ENCODE data around the gene PLCB1.

Gene PLCB1

GRCh38 chr20:8914421-8914820, 782.4 kb downstream of the PLCB1 start:
- H3K4me3 ChIP-seq (replicated peaks; ENCODE audit: low read depth, low read length): no peak overlapping the region
- TF ChIP-seq CTCF (IDR thresholded peaks at IDR 0.05; ENCODE audit: insufficient read depth, low read length, poor library complexity, severe bottlenecking): no peak
- no peaks in the 10 kb centered on the region for H3K27me3 ChIP-seq (replicated peaks; ENCODE audit: control insufficient read depth, insufficient read depth, low read length)
- no peak for DNase-seq (ENCODE audit: extremely low read depth, insufficient read length)
- no peaks in the 10 kb centered on the region for H3K36me3 ChIP-seq (ENCODE audit: control insufficient read depth, insufficient read depth, low read length)

- no peak for TF ChIP-seq CTCF (IDR thresholded peaks at IDR 0.05; ENCODE audit: insufficient read depth, low read length, poor library complexity, severe bottlenecking)
These were observed 785.0 kb downstream of the PLCB1 start for GRCh38 chr20:8917084-8917483.

DNA sequence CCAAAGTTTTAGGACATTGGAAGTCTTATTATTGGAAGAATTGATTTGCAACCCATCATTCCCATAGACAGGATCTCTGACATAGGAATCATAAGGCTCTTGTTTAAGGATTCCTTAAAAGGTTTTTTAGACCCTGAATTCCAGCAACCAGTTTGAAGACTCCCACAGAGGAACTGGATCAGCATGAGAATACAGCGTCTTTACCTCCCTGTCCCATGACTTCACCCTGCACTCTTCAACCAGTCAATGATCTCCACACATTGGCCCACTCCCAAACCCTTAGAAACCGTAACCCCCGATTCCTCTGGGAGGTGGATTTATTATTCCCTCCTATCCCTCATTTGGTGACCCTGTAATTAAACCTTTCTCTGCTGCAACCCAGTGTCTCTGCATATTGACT, 786.1 kb downstream of the PLCB1 start:
- H3K27me3 ChIP-seq (replicated peaks; ENCODE audit: control insufficient read depth, insufficient read depth, low read length): no peaks in the 10 kb centered on the region
- no peak for TF ChIP-seq CTCF (IDR thresholded peaks at IDR 0.05; ENCODE audit: insufficient read depth, low read length, poor library complexity, severe bottlenecking)

More at GRCh38 chr20:8917084-8917483, 785.0 kb downstream of the PLCB1 start:
- no peaks in the 10 kb centered on the region for H3K36me3 ChIP-seq (ENCODE audit: control insufficient read depth, insufficient read depth, low read length)
- H3K27me3 ChIP-seq (replicated peaks; ENCODE audit: control insufficient read depth, insufficient read depth, low read length): no peaks in the 10 kb centered on the region
- H3K4me3 ChIP-seq (replicated peaks; ENCODE audit: low read depth, low read length): no peak overlapping the region
- DNase-seq (ENCODE audit: extremely low read depth, insufficient read length): no peak

GRCh38 chr20:8924539-8924938, 792.5 kb downstream of the PLCB1 start:
- H3K27me3 ChIP-seq (replicated peaks; ENCODE audit: control insufficient read depth, insufficient read depth, low read length): no peaks in the 10 kb centered on the region
- no peak for DNase-seq (ENCODE audit: extremely low read depth, insufficient read length)
- no peak overlapping the region for H3K4me3 ChIP-seq (replicated peaks; ENCODE audit: low read depth, low read length)
- no peaks in the 10 kb centered on the region for H3K36me3 ChIP-seq (ENCODE audit: control insufficient read depth, insufficient read depth, low read length)
- no peak for TF ChIP-seq CTCF (IDR thresholded peaks at IDR 0.05; ENCODE audit: insufficient read depth, low read length, poor library complexity, severe bottlenecking)

More for the DNA sequence above, 786.1 kb downstream of the PLCB1 start:
- no peak overlapping the region for H3K4me3 ChIP-seq (replicated peaks; ENCODE audit: low read depth, low read length)
- no peaks in the 10 kb centered on the region for H3K36me3 ChIP-seq (ENCODE audit: control insufficient read depth, insufficient read depth, low read length)
- DNase-seq (ENCODE audit: extremely low read depth, insufficient read length): no peak

- no peaks in the 10 kb centered on the region for H3K27me3 ChIP-seq (replicated peaks; ENCODE audit: control insufficient read depth, insufficient read depth, low read length)
- H3K36me3 ChIP-seq (ENCODE audit: control insufficient read depth, insufficient read depth, low read length): no peaks in the 10 kb centered on the region
- TF ChIP-seq CTCF (IDR thresholded peaks at IDR 0.05; ENCODE audit: insufficient read depth, low read length, poor library complexity, severe bottlenecking): no peak
- no peak overlapping the region for H3K4me3 ChIP-seq (replicated peaks; ENCODE audit: low read depth, low read length)
- no peak for DNase-seq (ENCODE audit: extremely low read depth, insufficient read length)
These were observed 798.7 kb downstream of the PLCB1 start for GRCh38 chr20:8930726-8931125.

Measured in GM06990 (cell line).